ENCODE measurements around the gene SLC15A1.

SLC15A1 gene

GRCh38 chr13:98687319-98687718 lies 65.2 kb downstream of the SLC15A1 start:
- DNase-seq: no peak
- TF ChIP-seq GATA1 (IDR thresholded peaks at IDR 0.05; ENCODE audit: low read depth, low read length) (no peak), POLR2A (IDR thresholded peaks at IDR 0.05; ENCODE audit: low read length) (no peak)

- TF ChIP-seq GATA1 (IDR thresholded peaks at IDR 0.05; ENCODE audit: low read depth, low read length): no peak
- no peak for TF ChIP-seq POLR2A (IDR thresholded peaks at IDR 0.05; ENCODE audit: low read length)
- DNase-seq: no peak
Measured at GRCh38 chr13:98686270-98686669, 66.2 kb downstream of the SLC15A1 start.

GRCh38 chr13:98685146-98685545 lies 67.3 kb downstream of the SLC15A1 start:
- TF ChIP-seq GATA1 (IDR thresholded peaks at IDR 0.05; ENCODE audit: low read depth, low read length) (no peak), POLR2A (IDR thresholded peaks at IDR 0.05; ENCODE audit: low read length) (no peak)
- DNase-seq: no peak

GRCh38 chr13:98681049-98681448 lies 71.4 kb downstream of the SLC15A1 start:
- TF ChIP-seq GATA1 (IDR thresholded peaks at IDR 0.05; ENCODE audit: low read depth, low read length) (no peak), POLR2A (IDR thresholded peaks at IDR 0.05; ENCODE audit: low read length) (no peak)
- no peak for DNase-seq

DNA sequence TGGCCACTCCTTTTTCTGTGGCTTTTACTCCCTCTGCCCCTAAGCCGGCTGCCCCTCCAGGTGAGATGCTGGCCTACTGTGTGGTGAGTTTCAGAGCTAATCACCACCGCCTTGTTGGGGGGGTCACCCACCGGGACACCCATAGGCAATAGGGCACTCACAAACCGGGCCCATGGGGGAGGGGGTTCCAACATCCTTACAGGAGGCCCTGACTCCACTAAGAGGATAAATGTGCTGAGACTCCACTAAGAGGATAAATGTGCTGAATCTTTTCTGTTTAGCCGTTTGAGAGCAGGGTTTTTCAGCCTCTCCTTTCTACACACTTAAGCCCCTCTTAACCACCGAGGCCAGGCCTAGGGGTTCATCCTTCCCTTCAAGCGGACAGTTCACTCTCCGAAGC lies 73.7 kb downstream of the SLC15A1 start:
- no peak for TF ChIP-seq POLR2A (IDR thresholded peaks at IDR 0.05; ENCODE audit: low read length)
- no peak for TF ChIP-seq GATA1 (IDR thresholded peaks at IDR 0.05; ENCODE audit: low read depth, low read length)
- DNase-seq: no peak

GRCh38 chr13:98677398-98677797 lies 75.1 kb downstream of the SLC15A1 start:
- TF ChIP-seq POLR2A (IDR thresholded peaks at IDR 0.05; ENCODE audit: low read length): no peak
- no peak for DNase-seq

DNA sequence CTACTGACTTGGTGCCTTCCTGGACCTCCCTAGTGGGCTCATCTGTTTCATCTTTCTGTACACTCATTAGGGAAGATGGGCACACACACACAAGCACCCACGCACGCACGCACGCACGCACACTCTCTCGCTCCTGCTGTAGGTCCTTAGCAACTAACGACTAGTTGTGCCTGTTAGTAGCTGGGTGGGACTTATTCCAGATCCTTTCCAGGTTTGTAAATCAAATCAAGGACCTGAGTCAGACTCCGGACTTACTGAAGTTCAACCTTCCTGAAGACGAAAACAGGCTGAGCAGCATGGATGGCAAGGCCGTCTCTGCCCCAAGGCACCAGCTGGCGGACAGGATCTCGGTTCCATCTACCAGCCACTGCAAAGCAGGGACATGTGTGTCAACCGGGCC lies 76.2 kb downstream of the SLC15A1 start:
- TF ChIP-seq GATA1 (IDR thresholded peaks at IDR 0.05; ENCODE audit: low read depth, low read length): no peak
- no peak for TF ChIP-seq POLR2A (IDR thresholded peaks at IDR 0.05; ENCODE audit: low read length)
- no peak for DNase-seq

- TF ChIP-seq GATA1 (IDR thresholded peaks at IDR 0.05; ENCODE audit: low read depth, low read length): no peak
- no peak for TF ChIP-seq POLR2A (IDR thresholded peaks at IDR 0.05; ENCODE audit: low read length)
Measured at GRCh38 chr13:98675837-98676236, 76.6 kb downstream of the SLC15A1 start.

GRCh38 chr13:98675066-98675465 lies 77.4 kb downstream of the SLC15A1 start:
- TF ChIP-seq POLR2A (IDR thresholded peaks at IDR 0.05; ENCODE audit: low read length): no peak
- TF ChIP-seq GATA1 (IDR thresholded peaks at IDR 0.05; ENCODE audit: low read depth, low read length): no peak

More at GRCh38 chr13:98675837-98676236, 76.6 kb downstream of the SLC15A1 start:
- DNase-seq: no peak

DNA sequence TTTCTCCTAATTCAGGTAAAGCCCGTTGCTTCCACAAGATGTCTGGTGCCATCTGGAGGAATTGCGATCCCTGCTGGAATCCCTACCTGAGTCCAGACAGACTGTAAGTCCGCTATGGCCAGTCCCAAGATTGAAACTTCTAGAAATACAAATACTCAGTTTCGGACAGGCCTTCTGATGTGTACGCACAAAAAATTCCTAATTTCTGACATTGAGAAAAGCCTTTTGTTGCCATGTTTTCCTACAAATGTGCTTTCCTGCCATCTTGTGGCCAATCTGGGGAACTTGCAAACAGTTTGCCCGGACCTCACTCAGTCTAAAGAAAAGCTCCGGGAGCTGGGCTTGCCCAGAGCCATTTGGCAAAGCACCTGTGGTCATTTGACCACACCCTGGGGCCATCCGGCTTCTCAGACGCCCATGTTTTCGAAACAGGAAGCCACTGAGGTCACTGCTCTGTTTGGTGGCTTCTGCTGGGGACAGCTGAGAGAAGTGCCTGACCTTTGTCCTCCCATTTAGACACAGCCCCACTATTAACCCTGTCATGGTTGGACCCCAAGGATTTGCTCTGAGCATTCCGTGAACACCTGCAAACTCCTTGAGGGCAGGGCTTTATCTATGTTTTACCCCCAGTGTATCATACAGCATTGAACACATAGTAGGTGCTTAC lies 79.4 kb downstream of the SLC15A1 start:
- TF ChIP-seq GATA1 (IDR thresholded peaks at IDR 0.05; ENCODE audit: low read depth, low read length) (no peak), POLR2A (IDR thresholded peaks at IDR 0.05; ENCODE audit: low read length) (no peak)
- DNase-seq: peak; percentile 55 to 74

More at GRCh38 chr13:98675066-98675465, 77.4 kb downstream of the SLC15A1 start:
- no peak for DNase-seq

- DNase-seq: no peak
- no peak for TF ChIP-seq GATA1 (IDR thresholded peaks at IDR 0.05; ENCODE audit: low read depth, low read length)
- TF ChIP-seq POLR2A (IDR thresholded peaks at IDR 0.05; ENCODE audit: low read length): no peak
Measured at GRCh38 chr13:98668155-98668554, 84.3 kb downstream of the SLC15A1 start.

DNA sequence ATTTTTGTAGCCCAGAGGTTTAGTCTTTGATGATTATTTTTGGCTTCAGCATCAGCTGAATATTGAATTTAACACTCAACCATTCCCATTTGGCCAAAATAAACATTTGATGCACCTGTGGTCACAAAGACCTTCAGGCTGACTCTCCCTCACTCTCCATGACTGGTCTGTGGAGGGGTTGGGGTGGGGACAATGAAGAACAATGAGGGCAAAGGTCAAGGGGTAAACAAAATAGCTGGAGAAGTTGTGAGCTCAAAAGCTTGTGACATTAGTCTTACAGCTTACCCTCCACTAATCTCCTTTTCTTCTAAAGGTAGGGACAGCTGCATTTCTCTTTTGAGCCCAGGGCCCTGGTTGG lies 86.9 kb downstream of the SLC15A1 start:
- no peak for TF ChIP-seq POLR2A (IDR thresholded peaks at IDR 0.05; ENCODE audit: low read length)
- TF ChIP-seq GATA1 (IDR thresholded peaks at IDR 0.05; ENCODE audit: low read depth, low read length): no peak
- no peak for DNase-seq

DNA sequence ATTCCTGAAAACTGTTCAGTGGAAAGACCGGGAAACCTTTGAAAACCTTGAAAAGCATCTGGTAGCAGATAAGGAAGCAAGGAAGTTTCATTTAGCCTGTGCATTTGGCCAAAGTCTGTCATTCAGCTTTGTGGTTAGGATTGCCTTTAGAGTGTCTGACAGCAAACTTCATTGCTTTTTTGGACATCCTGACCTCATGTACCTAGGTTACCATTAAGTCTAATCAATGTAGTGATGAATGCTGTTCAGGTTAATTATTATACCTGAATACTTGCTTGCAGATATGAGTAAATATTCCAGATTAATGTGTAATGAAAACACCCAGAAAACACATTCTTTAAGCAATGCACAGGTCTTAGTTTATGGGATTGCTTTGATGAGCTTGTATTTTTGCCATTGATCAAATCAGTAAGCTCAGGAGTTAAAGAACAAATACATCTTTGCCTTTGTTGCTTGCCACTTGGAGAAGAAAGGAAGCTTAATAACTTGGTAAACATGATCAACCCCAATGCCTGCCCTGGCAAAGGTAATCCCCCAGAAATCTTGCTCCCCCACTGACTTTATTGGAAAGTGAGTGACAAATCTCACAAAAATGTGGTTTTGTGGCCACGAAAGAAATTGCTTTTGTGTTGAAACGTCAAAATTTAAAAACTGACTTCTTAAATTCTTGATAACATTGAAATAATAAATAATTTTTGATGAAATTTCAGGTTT lies 87.4 kb downstream of the SLC15A1 start:
- no peak for DNase-seq
- no peak for TF ChIP-seq POLR2A (IDR thresholded peaks at IDR 0.05; ENCODE audit: low read length)
- no peak for TF ChIP-seq GATA1 (IDR thresholded peaks at IDR 0.05; ENCODE audit: low read depth, low read length)

- TF ChIP-seq GATA1 (IDR thresholded peaks at IDR 0.05; ENCODE audit: low read depth, low read length) (no peak), POLR2A (IDR thresholded peaks at IDR 0.05; ENCODE audit: low read length) (no peak)
- DNase-seq: no peak
Measured at GRCh38 chr13:98664510-98664909, 88.0 kb downstream of the SLC15A1 start.

- DNase-seq: no peak
Measured at GRCh38 chr13:98664047-98664446, 88.4 kb downstream of the SLC15A1 start.

More at GRCh38 chr13:98664047-98664446, 88.4 kb downstream of the SLC15A1 start:
- TF ChIP-seq POLR2A (IDR thresholded peaks at IDR 0.05; ENCODE audit: low read length) (no peak), GATA1 (IDR thresholded peaks at IDR 0.05; ENCODE audit: low read depth, low read length) (no peak)
